SK-N-SH (cell line): ENCODE data around the gene CYB561D2.

Experiments used
- CTCF ChIP-seq: fragments of 200-600 bp; sonication (generic); IDR thresholded peaks from 2 replicates; pipeline ENCODE4 v1.6.1; 2017; ENCODE audit warnings: antibody characterized with exemption, mild to moderate bottlenecking, moderate library complexity
- GABPA ChIP-seq: IDR thresholded peaks from 2 replicates; pipeline ENCODE4 v1.4.0; 2012; ENCODE audit warnings: low read depth, mild to moderate bottlenecking
- PBX3 ChIP-seq: IDR thresholded peaks from 2 replicates; pipeline ENCODE4; 2012
- POLR2AphosphoS5 ChIP-seq: IDR thresholded peaks from 2 replicates; pipeline ENCODE4 v1.6.1; 2012; ENCODE audit warnings: low read depth, low read length
- RCOR1 ChIP-seq: fragments of 150-350 bp; IDR thresholded peaks from 2 replicates; pipeline ENCODE4 v1.6.1; 2017; ENCODE audit warnings: antibody characterized with exemption, low read length
- USF2 ChIP-seq: fragments of 150-350 bp; IDR thresholded peaks from 2 replicates; pipeline ENCODE4 v1.6.1; 2017; ENCODE audit warnings: antibody characterized with exemption, low read length, low read depth, borderline replicate concordance
- YY1 ChIP-seq: IDR thresholded peaks from 2 replicates; pipeline ENCODE4 v1.4.0; 2012; ENCODE audit warnings: low read depth, mild to moderate bottlenecking

- no peak for TF ChIP-seq CTCF
- no peak for TF ChIP-seq RCOR1
- TF ChIP-seq USF2: no peak
- TF ChIP-seq YY1: no peak
- TF ChIP-seq POLR2AphosphoS5: no peak
- no peak for TF ChIP-seq PBX3
- TF ChIP-seq GABPA: no peak
Observed at GRCh38 chr3:50396502-50396901, 45.8 kb downstream of the CYB561D2 start.
